A673 (cell line): ENCODE data around the gene PCCA. TPM values are rescaled to one million over a fixed set of nuclear protein-coding genes. Genes with fewer than 3 reads are reported as not detected.

Source experiments
- BruUV-seq: library from RNA; stranded (reverse); fragments of 400-500 nt; replicated peaks from 2 replicates; lab custom pipeline; 2021; lab: Mats Ljungman, UMichigan
- CTCF ChIA-PET: fragments of 300-600 bp; sonication (Branson Sonifier 250); formaldehyde crosslinking; loops from one replicate; lab custom pipeline; 2022; ENCODE audit warnings: antibody characterized with exemption; lab: Charles Lee
- POLR2A ChIA-PET: fragments of 300-600 bp; sonication (Branson Sonifier 250); formaldehyde crosslinking; loops from one replicate; lab custom pipeline; 2022; ENCODE audit warnings: antibody characterized with exemption; ENCODE audit not compliant: low non-redundant PET; lab: Charles Lee
- DNase-seq: peaks from one replicate; pipeline ENCODE4 v3.0.0-alpha.2; 2015; ENCODE audit warnings: low spot score
- H3K27ac ChIP-seq: fragments of 200-600 bp; sonication (generic); 2 replicates; pipeline ENCODE4 v1.5.1; 2016; ENCODE audit warnings: mixed run types, low read depth, mild to moderate bottlenecking, mixed read lengths, antibody characterized with exemption, low read length; ENCODE audit not compliant: poor library complexity, severe bottlenecking
- H3K27me3 ChIP-seq: fragments of 200-600 bp; sonication (generic); replicated peaks from 2 replicates; pipeline ENCODE4 v1.6.1; 2017; ENCODE audit warnings: mixed run types, low read depth, mild to moderate bottlenecking, mixed read lengths, antibody characterized with exemption, low read length; ENCODE audit not compliant: insufficient read depth, poor library complexity
- H3K36me3 ChIP-seq: fragments of 200-600 bp; sonication (generic); 2 replicates; pipeline ENCODE4 v1.6.1; 2016; ENCODE audit warnings: mixed run types, mild to moderate bottlenecking, mixed read lengths, antibody characterized with exemption, low read length; ENCODE audit not compliant: insufficient read depth, poor library complexity, severe bottlenecking
- H3K4me1 ChIP-seq: fragments of 200-600 bp; sonication (generic); 2 replicates; pipeline ENCODE4 v1.6.1; 2017; ENCODE audit warnings: mixed run types, mild to moderate bottlenecking, mixed read lengths, antibody characterized with exemption, low read length; ENCODE audit not compliant: insufficient read depth, poor library complexity, severe bottlenecking
- H3K4me3 ChIP-seq: fragments of 200-600 bp; sonication (generic); 2 replicates; pipeline ENCODE4 v1.5.1; 2016; ENCODE audit warnings: low read depth, mixed run types, mild to moderate bottlenecking, mixed read lengths, low read length; ENCODE audit not compliant: poor library complexity, severe bottlenecking
- H3K9me3 ChIP-seq: fragments of 200-600 bp; sonication (generic); 2 replicates; pipeline ENCODE4 v1.6.1; 2016; ENCODE audit warnings: mixed run types, low read depth, mild to moderate bottlenecking, mixed read lengths, antibody characterized with exemption, low read length; ENCODE audit not compliant: poor library complexity, severe bottlenecking
- EZH2 ChIP-seq: fragments of 200-600 bp; sonication (generic); IDR thresholded peaks from 2 replicates; pipeline ENCODE4 v1.6.1; 2017; ENCODE audit warnings: borderline replicate concordance, low read depth, mild to moderate bottlenecking, mixed read lengths, antibody characterized with exemption, low read length; ENCODE audit not compliant: poor library complexity, severe bottlenecking
- intact Hi-C: fragments of 100-400 bp; cut with micrococcal nuclease; formaldehyde crosslinking; loops from one replicate; pipeline ENCODE4 v1.10.0; 2022; ENCODE audit not compliant: unreplicated experiment
- total RNA-seq: library from RNA; stranded (reverse); gene quantifications from 2 replicates; pipeline ENCODE4 v1.2.3, GENCODE V29; 2021
- TF ChIP-seq, protein P1 (sequence below): fragments of 300-800, 200-600 bp; sonication (generic); conservative IDR thresholded peaks from 2 replicates; pipeline ENCODE4 v1.5.1; 2017; ENCODE audit warnings: low read depth, mild to moderate bottlenecking, antibody characterized with exemption, low read length, moderate library complexity, mixed read lengths

PCCA gene
- total RNA-seq, 1 experiment from 2014 or later: 93.0 TPM

DNA sequence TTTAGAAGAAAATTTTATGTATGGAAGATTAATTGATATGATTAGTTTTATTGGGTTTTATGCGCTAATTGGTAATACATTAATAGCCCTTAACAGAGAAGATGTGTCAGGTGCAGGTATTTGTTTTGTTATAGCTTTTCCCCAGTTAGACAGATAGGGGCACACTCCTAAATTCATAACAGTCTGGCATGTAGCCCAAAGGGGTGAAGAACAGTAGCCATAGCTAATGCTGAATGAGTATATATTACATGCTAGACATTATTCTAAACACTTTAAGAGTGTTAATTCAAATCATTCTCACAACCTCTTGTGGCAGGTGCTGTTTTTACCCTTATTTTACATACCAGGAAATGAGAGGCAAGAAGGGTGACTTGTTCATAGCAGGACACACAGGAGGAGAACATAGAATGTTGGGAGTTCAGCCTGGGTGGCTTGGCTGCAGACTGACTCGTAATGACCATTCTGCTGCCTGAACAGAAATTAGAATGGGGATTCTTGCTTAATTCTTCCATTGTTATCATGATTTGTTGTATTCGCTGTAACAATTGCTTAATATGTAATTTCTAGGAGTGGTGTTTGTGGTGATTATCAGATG is 20.1 kb downstream of the PCCA start:
- Histone ChIP-seq H3K9me3 (no peaks in the 10 kb centered on the region), H3K27me3 (no peaks in the 10 kb centered on the region), H3K27ac (no peak overlapping the region), H3K4me1 (no peaks in the 10 kb centered on the region), H3K36me3 (peaks cover 3% of the 10 kb centered on the region), H3K4me3 (no peak overlapping the region)
- no peak for TF ChIP-seq EZH2
- TF ChIP-seq, protein P1, sequence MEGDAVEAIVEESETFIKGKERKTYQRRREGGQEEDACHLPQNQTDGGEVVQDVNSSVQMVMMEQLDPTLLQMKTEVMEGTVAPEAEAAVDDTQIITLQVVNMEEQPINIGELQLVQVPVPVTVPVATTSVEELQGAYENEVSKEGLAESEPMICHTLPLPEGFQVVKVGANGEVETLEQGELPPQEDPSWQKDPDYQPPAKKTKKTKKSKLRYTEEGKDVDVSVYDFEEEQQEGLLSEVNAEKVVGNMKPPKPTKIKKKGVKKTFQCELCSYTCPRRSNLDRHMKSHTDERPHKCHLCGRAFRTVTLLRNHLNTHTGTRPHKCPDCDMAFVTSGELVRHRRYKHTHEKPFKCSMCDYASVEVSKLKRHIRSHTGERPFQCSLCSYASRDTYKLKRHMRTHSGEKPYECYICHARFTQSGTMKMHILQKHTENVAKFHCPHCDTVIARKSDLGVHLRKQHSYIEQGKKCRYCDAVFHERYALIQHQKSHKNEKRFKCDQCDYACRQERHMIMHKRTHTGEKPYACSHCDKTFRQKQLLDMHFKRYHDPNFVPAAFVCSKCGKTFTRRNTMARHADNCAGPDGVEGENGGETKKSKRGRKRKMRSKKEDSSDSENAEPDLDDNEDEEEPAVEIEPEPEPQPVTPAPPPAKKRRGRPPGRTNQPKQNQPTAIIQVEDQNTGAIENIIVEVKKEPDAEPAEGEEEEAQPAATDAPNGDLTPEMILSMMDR: no peak
- intact Hi-C loops: no loop called here
- ChIA-PET CTCF (no interaction called here), POLR2A (no interaction called here)
- DNase-seq: no peak
- no TSS peak for BruUV-seq

- Histone ChIP-seq H3K27me3 (no peaks in the 10 kb centered on the region), H3K36me3 (peaks cover 3% of the 10 kb centered on the region), H3K4me3 (no peak overlapping the region), H3K4me1 (no peaks in the 10 kb centered on the region), H3K9me3 (no peaks in the 10 kb centered on the region), H3K27ac (no peak overlapping the region)
- intact Hi-C loops: no loop called here
- TF ChIP-seq EZH2: no peak
- TF ChIP-seq, protein P1: no peak
- ChIA-PET POLR2A (interaction anchor here (0.6 kb wide), 1 partner anchor 33 kb away, joined by 3 read pairs; no protein-coding TSS in a partner anchor), CTCF (no interaction called here)
- no TSS peak for BruUV-seq
- no peak for DNase-seq
These were observed 21.4 kb downstream of the PCCA start for GRCh38 chr13:100110269-100110668.

DNA sequence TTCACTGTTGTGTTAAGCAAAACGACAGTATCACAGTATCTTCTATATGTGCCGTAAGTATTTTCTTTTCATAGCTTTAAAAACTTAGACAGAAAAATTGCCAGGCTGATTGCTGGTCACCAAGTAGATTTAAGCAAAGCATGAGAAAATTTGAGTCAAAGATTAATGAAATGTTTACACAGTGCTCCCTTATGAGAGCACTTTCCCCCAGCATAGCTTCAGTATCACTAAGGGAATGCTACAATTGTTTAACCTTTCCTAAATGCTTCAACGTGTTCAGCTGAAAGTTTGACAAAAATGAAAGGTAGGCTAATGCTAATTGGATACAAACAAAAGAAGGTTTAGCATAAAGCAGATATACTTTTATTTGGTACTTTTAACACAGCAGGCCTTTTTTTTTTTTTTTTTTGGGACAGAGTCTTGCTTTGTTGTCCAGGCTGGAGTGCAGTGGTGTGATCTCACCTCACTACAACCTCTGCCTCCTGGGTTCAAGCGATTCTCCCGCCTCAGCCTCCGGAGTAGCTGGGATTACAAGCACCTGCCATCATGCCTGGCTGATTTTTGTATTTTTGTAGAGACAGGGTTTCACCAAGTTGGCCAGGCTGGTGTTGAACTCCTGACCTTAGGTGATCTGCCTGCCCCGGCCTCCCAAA is 23.4 kb downstream of the PCCA start:
- Histone ChIP-seq H3K36me3 (peaks cover 3% of the 10 kb centered on the region), H3K4me1 (no peaks in the 10 kb centered on the region), H3K27ac (no peak overlapping the region), H3K9me3 (no peaks in the 10 kb centered on the region), H3K4me3 (no peak overlapping the region), H3K27me3 (no peaks in the 10 kb centered on the region)
- no peak for DNase-seq
- intact Hi-C loops: no loop called here
- BruUV-seq: no TSS peak
- no peak for TF ChIP-seq EZH2
- TF ChIP-seq, protein P1: no peak
- CTCF ChIA-PET: no interaction called here
- POLR2A ChIA-PET: no interaction called here
